NCI-H510A (cell line): ENCODE data around the gene TOP2A.
A peak's percentile ranks its signal among the peaks of the same experiment; 100 is the strongest.
"Not testable (repeated sequence)": the region's sequence is repeated elsewhere in the genome, so short reads cannot be mapped to it uniquely, and the experiment has no call there.

Source experiments
- DNase-seq: peaks from one replicate; lab custom pipeline; 2025; lab: John Stamatoyannopoulos, UW

TOP2A gene

GRCh38 chr17:40431231-40431602 lies 13.5 kb upstream of the TOP2A start:
- no peak for DNase-seq

DNA sequence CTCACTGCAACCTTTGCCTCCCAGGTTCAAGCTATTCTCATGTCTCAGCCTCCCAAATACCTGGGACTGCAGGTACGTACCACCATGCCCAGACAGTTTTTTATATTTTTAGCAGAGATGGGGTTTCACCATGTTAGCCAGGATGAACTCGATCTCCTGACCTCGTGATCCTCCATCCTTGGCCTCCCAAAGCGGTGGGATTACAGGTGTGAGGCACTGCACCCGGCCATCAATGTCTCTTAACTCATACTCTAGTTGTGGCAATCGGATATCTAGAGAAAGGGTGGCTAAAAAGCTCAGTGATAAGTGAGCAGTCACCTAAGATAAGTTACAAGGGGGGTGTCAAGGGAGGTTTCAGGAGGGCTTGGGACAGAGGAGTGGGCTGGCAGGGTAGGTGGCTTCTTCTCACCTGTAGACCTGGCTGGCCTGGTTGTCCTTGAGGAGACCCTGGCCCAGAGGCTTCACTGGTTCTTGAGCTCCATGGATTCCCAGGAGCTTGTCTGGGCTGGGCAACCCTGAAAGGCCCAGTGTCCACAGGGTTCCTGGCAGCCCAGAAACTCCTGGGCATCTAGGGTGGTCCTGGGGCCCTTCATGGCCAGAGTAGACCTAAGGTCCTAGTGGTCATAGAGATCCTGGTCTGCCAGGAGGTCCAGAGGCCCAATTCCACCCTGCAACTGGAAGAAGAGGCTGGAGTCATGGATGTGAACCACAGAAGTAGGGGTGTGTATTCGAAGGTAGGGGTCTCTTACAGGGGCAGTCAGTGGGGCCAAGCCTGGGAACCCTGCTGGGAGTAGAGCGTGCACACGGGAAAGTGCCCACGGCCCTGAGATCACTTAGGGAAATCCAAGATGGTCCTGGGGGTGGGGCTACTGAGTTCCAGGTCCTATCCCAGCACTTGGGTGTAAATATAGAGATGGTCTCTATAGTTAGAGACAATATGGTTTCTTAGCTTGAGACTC lies 12.9 kb upstream of the TOP2A start:
- DNase-seq: no peak

DNA sequence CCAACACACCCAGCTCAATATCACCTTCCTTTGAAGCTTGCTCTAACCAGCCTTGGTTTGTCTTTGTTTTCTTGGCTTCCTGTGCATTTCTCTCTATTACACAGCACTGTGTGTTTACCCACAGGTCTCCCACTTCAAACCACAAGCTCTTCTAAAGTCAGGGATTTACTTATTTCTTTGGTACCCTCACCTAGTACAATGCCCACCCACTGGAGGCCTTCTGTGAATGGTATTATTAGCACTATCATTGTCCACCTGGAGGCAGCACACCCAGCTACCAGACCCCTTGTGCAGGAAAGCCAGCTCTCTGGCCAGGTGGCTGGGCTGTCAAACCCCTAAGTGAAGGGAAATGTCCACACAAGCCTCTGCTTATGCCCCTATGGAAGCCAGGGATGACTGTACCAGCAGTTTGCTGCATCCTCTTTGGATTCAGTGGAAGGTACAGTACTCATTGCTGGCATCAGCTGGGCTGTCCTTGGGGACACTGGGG lies 9.4 kb upstream of the TOP2A start:
- DNase-seq: no peak

DNA sequence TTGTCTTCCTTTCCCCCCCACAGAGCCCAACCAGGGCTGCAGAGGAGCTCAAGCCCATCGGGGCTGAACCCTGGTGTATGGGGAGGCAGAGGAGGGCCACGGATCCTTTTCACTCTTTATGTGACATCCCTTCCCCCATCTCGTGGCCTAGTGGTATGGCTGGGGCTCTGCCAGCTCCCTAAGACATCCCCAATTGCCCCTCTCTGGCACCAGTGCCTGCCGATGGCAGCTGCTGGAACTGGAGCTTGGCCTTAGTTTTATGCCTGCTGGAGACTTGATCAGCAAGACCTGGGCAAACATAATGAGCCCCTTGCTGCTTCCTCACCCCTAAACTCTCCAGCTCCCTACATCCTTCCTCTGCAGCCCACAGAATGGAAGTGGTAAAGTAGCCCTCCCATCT lies 8.0 kb upstream of the TOP2A start:
- DNase-seq: no peak

- DNase-seq: no peak
Measured at GRCh38 chr17:40422990-40423633, 5.4 kb upstream of the TOP2A start.

DNA sequence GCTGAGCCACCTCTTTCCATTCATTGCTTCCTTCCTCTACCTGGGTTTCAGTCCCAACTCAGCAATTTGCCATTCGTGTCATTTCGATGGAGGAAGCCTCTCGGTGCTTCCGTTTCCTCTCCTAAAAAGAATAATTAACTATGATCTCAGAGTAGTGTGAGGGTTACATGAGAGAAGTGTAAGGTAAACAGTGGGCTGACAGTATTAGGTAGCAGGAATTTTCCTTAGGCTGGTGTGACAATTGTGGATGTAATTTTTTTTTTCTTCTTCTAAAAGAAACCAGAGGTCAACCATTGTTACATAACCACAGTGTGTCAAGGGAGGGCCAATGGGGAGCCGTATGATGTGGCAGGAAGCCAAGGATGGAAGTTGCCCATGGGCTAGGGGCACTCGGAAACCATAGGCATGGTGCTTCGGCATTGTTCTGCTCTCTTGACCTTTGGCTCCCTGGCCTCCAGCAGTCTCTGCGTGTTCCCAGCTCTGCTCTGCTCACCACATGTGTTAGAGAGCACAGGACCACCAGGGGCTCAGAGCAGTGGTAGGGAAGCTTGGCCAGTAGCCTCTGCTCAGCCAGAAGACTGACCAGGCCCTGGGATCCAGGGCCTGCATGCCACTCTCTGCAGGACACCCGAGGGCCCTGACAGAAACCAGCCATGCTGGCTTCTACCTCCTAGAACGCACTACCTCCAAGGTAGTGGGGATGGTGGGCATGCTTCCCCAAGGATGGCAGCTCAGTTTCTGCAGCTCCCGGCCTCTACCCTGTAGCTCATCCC lies 2.0 kb upstream of the TOP2A start:
- peak; percentile 15 for DNase-seq

GRCh38 chr17:40418428-40418706 lies 671 bp upstream of the TOP2A start:
- no peak for DNase-seq

DNA sequence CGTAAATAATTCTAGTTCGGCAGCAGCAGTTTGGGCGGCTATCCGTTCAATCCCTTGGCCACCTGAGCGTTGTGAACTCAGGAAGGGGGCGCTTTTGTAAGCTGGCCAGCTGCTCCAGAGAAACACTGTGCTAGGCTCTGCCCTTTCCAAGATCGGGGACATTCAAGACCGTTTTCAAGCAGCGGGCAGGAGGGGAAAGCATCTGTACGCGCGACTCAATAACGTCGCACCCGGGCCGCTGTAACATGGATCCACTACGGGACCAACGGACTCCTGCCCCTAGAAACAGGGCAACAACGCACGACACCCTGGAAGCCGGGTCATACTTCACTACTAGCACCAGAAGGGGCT lies 463 bp downstream of the TOP2A start:
- no peak for DNase-seq

DNA sequence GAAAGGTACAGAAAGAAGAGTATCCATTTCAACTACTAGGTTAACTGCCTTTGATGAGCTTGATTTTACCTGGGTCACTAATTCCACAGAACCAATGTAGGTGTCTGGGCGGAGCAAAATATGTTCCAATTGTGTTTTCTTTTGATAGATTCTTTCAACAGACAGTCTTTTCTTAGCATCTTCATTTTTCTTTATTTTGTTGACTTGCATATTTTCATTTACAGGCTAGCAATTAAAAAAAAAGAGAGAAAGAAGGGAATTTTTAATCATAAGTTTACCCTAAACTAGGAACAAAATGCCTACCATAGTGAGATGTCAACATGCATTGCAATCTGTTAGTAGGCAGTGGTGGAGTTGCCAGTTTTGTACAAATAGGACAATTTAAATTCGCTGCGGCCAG lies 1.0 kb downstream of the TOP2A start:
- DNase-seq: no peak

GRCh38 chr17:40415390-40415789 lies 2.3 kb downstream of the TOP2A start:
- no peak for DNase-seq

- DNase-seq: not testable (repeated sequence)
Measured at GRCh38 chr17:40414312-40414711, 3.4 kb downstream of the TOP2A start.

DNA sequence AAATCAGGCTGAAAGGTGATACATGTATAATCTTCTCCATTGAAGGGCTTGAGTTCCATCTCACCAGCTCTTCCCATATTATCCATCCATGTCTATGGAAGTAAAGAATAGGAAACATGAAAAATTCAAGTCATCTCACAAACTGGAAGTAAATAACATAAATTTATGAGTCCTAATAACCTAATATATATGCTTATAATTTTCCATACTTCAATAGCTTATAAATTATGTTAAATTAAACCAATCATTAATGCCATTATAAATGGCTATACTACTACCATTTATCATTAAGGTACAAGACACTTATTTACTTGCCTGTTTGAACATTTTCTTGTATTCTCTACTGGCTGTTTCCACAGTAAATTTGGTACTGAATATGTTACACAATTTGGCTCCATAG lies 4.8 kb downstream of the TOP2A start:
- no peak for DNase-seq

DNA sequence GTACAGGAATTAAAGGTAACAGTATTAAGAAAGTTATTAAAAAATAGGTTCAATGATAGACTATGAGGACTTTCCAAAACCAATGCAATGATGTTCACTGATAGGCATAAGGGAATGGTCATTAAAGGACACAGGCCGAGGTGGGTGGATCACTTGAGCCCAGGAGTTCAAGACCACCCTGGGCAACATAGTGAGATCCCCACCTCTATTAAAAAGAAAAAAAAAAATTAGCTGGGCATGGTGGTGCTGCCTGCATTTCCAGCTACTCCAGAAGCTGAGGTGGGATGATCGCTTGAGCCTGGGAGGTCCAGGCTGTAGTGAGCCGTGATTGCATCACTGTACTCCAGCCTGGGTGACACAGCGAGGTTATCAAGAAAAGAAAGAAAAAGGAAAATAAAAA lies 5.9 kb downstream of the TOP2A start:
- no peak for DNase-seq

GRCh38 chr17:40410082-40410481 lies 7.6 kb downstream of the TOP2A start:
- no peak for DNase-seq

GRCh38 chr17:40409540-40409939 lies 8.2 kb downstream of the TOP2A start:
- DNase-seq: not testable (repeated sequence)

DNA sequence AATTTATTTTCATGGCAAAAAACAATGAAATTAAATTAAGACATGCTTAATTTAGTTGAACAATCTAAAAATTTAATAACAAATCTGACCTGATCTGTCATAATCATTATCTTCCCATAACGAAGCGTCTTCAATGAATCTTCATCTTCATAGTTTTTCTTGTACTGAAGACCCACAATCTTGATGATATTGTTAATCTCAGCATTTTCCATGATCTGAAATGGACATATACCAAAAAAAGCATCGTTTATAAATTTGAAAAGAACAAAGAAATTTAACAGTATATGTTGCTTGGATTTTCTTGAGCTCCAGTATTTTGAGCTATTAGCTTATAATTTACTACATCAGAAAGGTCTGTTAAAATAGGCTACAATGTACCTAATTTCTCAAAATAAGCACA lies 10.2 kb downstream of the TOP2A start:
- DNase-seq: no peak

- DNase-seq: no peak
Measured at GRCh38 chr17:40404003-40404402, 13.7 kb downstream of the TOP2A start.

GRCh38 chr17:40402668-40403067 lies 15.0 kb downstream of the TOP2A start:
- no peak for DNase-seq

- no peak for DNase-seq
Measured at GRCh38 chr17:40399185-40399584, 18.5 kb downstream of the TOP2A start.

- DNase-seq: not testable (repeated sequence)
Measured at GRCh38 chr17:40386555-40386954, 31.1 kb downstream of the TOP2A start.

GRCh38 chr17:40382251-40382650 lies 35.4 kb downstream of the TOP2A start:
- DNase-seq: no peak

GRCh38 chr17:40378966-40379365 lies 38.7 kb downstream of the TOP2A start:
- DNase-seq: no peak

DNA sequence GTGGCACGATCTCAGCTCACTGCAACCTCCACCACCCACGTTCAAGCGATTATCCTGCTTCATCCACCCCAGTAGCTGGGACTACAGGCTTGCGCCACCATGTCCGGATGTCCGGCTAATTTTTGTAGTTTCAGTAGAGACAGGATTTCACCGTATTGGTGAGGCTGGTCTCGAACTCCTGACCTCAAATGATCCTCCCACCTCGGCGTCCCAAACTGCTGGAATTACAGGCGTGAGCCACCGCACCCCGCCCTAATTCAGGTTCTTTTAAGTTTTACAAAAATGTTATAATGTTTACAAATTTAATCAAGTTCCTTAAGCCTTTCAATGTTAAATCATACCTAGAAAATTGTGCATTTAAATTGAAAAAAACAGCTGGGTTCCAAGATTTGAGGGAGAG lies 39.9 kb downstream of the TOP2A start:
- no peak for DNase-seq
